HG02884 (cell line): Measurements from ENCODE around the gene SEZ6.
"Not testable (repeated sequence)": the region's sequence is repeated elsewhere in the genome, so short reads cannot be mapped to it uniquely, and the experiment has no call there.

Experiments used
- ATAC-seq: cut with Tn5 transposase; IDR thresholded peaks from one replicate; pipeline ENCODE4 v1.9.1; 2021; ENCODE audit warnings: mild to moderate bottlenecking, moderate library complexity; ENCODE audit not compliant: unreplicated experiment

The SEZ6 gene

GRCh38 chr17:28940142-28940541 lies 65.7 kb downstream of the SEZ6 start:
- ATAC-seq: no peak

DNA sequence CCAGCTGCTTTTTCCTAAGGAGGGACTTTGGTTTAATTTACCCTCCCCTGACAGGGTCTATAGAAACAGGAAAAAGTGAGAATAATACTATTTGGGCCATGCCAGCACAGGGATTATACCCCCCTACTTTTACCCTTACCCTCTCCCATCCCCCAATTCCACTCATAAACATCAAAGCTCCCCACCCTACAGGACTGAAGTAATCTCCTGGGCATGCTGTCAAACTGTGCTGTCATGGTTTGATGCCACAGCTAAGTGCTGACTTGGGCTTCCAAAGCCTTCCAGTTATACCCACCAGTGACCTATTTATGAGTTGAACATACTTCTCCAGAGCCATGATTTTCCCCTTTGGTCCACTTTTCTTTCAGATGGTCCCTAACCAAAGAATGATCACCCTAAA lies 67.3 kb downstream of the SEZ6 start:
- ATAC-seq: no peak

- ATAC-seq: no peak
Observed at GRCh38 chr17:28937044-28937729, 68.6 kb downstream of the SEZ6 start.

GRCh38 chr17:28935744-28936460 lies 69.9 kb downstream of the SEZ6 start:
- ATAC-seq: no peak

GRCh38 chr17:28934508-28934907 lies 71.3 kb downstream of the SEZ6 start:
- not testable (repeated sequence) for ATAC-seq

GRCh38 chr17:28929787-28930186 lies 76.0 kb downstream of the SEZ6 start:
- ATAC-seq: no peak

GRCh38 chr17:28928061-28928460 lies 77.8 kb downstream of the SEZ6 start:
- ATAC-seq: no peak

DNA sequence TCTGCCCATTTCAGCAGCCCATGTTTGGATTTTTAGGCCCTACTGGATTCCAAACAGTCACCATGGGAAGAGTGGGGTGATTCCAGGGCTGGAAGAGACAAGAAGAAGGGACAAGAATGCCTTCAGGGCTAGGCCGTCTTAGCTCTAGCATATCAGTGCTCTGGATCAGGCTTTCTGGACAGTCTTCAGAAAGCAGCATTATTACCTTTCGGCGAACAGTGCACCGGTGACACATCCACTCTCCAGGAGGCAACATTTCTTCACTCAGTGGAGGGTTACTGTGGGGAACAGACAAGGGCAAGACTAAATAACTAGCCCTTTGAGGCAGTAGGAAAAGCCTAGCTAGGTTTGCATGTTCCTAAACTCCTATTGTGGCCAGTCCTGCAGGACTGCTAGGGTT lies 79.0 kb downstream of the SEZ6 start:
- no peak for ATAC-seq

DNA sequence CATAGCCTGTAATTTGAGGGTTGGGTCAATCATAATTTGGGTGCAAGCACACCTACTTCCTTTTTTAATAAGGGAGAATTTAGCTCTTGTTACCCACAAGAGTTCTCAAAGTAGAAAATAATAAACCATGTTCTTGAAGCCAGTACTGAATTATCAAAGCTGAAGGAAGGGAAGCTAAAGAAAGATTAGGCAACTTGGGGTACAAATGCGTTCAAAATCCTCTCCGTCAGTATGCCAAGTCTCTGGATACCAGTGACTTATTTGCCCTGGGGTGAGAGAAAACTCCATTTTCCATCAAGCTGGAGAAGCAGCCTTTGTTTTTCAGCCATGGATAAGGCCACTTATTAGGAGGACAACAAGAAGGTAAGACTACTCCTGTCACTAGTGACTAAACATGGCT lies 79.5 kb downstream of the SEZ6 start:
- no peak for ATAC-seq

DNA sequence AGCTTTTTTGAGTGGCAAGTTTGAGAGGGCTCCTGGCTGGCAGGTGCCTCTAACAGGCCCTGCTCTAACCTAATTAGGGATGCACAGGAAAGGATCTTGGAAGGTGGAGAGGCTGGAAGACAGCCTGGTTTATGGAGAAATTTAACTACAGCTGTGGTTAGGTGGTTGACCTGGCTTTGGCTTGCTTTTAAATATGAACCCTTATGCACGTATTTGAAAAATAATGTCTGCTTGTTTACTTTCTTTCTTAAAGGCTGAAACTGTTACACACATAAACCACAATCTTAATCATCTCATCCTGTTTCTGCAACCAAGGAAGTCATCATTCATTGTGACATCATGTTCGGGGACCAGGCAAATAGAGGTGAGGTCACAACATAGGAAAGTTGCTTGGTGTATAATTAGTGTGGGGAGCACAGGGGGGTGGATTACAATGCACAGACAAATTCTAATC lies 79.9 kb downstream of the SEZ6 start:
- ATAC-seq: no peak

DNA sequence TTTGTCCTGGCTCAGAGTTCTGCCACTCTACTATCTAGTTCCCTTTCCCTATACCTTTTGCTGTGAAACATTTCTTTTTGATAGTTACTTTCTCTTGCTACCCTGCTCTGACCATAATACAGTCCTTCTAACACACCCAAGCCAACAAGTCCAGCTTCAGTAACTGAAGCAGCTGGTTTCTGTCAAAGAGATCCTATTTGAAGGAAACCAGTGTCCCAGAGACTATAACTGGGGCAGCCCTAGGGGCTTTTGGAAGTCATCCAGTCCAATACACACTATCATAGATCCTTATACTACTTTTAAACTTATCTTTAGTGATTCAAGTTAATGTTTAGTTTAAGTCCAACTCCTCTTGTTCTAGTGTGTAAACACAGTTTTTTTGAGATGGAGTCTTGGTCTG lies 85.6 kb downstream of the SEZ6 start:
- ATAC-seq: no peak

DNA sequence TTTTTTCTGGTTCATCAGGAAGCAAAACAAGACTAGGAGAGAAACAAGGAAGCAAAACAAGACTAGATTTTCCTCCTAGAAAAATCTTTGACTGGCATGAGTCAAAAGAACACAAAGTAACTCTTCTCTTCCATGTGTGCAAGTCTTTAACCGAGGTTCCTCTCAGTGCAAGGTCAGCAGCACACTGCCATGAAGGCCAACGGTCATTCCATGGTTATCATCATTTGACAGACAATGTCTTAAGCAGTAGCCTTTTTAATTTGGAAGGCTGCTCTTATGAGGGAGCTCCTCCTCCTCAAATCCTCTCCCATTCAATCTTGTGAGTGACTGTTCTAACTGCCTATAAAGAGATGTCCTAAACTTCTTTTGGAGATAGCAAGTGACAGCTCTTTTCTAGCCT lies 87.5 kb downstream of the SEZ6 start:
- ATAC-seq: no peak

DNA sequence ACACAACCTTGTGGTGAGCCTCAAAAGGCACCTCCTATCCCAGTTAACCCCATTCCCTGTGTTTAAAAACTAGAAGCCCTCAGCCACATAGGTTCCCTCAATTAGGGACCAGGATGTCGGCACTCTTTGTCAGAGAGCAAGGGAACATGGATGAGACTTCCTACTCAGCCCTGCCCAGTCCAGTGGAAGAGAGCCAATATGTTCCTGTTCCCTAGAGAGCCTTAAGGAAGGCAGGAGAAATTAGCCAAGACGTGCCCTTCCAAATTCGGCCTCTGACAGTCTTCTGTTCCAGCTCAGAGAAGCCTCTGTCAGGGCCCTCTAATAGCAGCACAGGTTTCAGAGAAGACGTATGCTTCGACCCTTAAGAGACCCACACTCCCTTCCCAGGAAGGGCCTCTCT lies 88.4 kb downstream of the SEZ6 start:
- ATAC-seq: no peak

DNA sequence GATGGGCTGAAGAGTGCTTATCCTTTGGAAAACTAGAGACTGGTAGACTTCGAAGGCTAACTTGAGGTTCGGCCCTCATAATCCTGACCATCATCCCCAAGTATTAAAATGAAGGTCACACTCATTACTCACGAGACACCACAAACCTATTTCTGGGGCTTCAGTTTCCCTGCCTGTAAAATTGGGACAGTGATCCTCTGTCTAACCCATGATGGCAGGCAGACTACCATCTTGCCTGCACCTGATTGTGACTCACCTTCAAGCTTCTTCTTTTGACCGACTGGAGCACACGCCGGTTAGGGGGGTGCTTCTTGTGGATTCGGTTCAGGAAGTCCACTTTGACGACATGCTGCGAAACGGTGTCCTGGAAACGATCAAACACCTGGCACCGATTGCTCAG lies 88.8 kb downstream of the SEZ6 start:
- ATAC-seq: no peak

DNA sequence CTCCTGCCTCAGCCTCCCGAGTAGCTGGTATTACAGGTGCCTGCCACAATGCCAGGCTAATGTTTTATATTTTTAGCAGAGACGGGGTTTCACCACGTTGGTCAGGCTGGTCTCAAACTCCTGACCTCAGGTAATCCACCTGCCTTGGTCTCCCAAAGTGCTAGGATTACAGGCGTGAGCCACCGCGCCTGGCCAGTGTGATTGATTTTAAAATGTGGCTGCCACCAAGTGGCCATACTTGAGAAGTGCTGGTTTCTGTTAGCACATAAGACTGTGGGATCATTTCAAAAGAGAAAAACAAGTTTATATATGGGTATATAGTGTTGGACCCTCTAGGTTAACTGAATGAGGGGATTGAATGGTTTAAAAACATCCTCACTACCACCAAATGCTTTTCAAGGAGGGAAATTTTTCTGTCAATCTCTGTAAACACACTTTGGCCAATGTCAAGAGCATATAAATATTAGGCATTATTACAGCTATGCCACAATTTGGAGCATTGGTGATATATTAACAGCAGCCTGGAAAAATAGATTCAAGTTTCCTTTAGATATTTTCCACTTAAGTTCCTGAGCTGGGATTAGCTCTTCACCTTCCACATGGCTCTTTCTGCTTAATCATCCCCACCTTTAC lies 89.4 kb downstream of the SEZ6 start:
- ATAC-seq: no peak

- ATAC-seq: no peak
Observed at GRCh38 chr17:28912938-28913333, 92.9 kb downstream of the SEZ6 start.

- no peak for ATAC-seq
Observed at GRCh38 chr17:28912281-28912937, 93.4 kb downstream of the SEZ6 start.

GRCh38 chr17:28911411-28912045 lies 94.3 kb downstream of the SEZ6 start:
- no peak for ATAC-seq

DNA sequence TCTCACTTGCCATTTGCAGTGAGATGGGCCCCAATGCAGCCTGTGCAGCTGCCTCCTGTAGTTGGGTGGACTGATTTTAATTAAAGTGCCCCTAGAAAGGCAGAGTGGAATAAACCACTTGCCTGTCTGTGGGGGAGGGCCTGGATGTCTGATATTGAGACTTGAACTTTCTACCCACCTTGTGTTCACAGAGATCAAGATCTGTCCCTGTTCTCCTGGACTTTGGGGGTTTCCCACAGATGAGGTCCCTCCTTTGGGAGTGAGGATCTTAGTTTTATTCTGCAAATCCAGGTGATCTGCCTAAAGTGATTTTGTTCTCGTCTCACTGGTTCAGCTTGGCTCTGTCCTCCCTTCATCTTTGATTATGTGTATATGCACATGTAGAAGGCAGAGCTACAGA lies 95.3 kb downstream of the SEZ6 start:
- ATAC-seq: no peak

DNA sequence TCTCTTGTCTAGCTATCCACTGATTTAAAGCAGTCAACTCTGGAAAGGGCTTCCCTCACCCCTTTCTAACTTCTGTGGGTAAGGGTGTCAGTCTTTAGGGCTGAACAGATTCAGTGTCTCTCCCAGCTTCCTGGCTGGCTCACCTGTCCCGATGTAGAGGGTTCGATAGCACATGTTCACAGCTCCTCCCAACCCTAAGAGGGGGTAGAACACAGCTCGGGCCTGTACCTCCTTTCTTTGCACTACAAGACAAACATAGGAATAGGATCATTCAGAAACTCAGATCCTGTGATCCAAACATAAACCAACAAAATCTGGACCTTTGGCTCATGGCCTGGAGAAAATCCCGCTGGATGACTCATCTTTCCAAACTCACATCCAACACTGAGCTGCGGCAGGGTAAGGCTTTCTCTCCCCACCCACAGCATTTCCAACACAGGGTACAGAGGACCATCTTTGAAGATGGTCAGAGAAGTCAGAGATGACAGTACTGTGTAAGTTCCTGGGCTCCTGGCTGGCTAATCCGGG lies 97.1 kb downstream of the SEZ6 start:
- ATAC-seq: no peak
